Tibial nerve (tissue), 3 donors: ENCODE data around the gene ZNF226.

Source experiments
- POLR2A ChIP-seq, 2 donors: fragments of 450-650 bp; IDR thresholded peaks; one replicate each; pipeline ENCODE4 v1.6.1; 2017; ENCODE audit warnings: antibody characterized with exemption in 2 of 2, mild to moderate bottlenecking in 2 of 2, moderate library complexity in 2 of 2
- TF ChIP-seq, protein P1 (sequence below), 5 experiments: fragments of 200-600 bp in 3 of 5; fragments of 450-650 bp in 2 of 5; sonication (generic) in 3 of 5; IDR thresholded peaks; one replicate each; pipeline ENCODE4 v1.5.1; 2016 to 2019; ENCODE audit warnings: antibody characterized with exemption in 5 of 5, mild to moderate bottlenecking in 3 of 5, moderate library complexity in 2 of 5

DNA sequence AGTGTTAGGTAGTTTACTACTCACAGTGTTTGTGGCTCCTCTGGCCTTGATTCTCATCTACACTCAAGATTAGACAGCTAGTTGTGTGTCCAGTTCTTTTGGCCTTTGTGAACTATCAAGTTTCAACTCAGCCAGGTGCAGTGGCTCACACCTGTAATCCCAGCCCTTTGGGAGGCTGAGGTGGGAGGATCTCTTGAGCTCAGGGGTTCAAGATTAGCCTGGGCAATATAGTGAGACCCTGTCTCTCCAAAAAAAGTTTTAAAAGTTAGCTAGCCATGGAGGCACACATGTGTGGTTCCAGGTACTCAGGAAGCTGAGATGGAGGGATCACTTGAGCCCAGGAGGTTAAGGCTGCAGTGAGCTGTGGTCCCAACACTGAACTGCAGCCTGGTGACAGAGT lies 16.1 kb downstream of the ZNF226 start:
- TF ChIP-seq, protein P1, sequence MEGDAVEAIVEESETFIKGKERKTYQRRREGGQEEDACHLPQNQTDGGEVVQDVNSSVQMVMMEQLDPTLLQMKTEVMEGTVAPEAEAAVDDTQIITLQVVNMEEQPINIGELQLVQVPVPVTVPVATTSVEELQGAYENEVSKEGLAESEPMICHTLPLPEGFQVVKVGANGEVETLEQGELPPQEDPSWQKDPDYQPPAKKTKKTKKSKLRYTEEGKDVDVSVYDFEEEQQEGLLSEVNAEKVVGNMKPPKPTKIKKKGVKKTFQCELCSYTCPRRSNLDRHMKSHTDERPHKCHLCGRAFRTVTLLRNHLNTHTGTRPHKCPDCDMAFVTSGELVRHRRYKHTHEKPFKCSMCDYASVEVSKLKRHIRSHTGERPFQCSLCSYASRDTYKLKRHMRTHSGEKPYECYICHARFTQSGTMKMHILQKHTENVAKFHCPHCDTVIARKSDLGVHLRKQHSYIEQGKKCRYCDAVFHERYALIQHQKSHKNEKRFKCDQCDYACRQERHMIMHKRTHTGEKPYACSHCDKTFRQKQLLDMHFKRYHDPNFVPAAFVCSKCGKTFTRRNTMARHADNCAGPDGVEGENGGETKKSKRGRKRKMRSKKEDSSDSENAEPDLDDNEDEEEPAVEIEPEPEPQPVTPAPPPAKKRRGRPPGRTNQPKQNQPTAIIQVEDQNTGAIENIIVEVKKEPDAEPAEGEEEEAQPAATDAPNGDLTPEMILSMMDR (IDR thresholded peaks at IDR 0.05) = no peak
- TF ChIP-seq POLR2A (IDR thresholded peaks at IDR 0.05) = no peak
